ENCODE results near the gene ZC3H18. TPM values are rescaled to one million over a fixed set of nuclear protein-coding genes. Genes with fewer than 3 reads are reported as not detected.

ZC3H18 gene
- total RNA-seq, 1 experiment from 2014 or later = 11.8 TPM

GRCh38 chr16:88578446-88579313 is 8.5 kb downstream of the ZC3H18 start:
- TF ChIP-seq EZH2 (IDR thresholded peaks at IDR 0.05; ENCODE audit: low read length, unreplicated experiment) (no peak), CTCF (conservative IDR thresholded peaks at IDR 0.05; ENCODE audit: low read depth, low read length) (no peak), EZH2phosphoT487 (IDR thresholded peaks at IDR 0.05; ENCODE audit: borderline replicate concordance, low read length) (no peak)
- Histone ChIP-seq H3K9me3 (ENCODE audit: low read length) (no peaks in the 10 kb centered on the region), H3K27me3 (ENCODE audit: low read length) (no peaks in the 10 kb centered on the region), H3K9me2 (replicated peaks; ENCODE audit: low read length) (no peaks in the 10 kb centered on the region), H3K79me2 (ENCODE audit: low read length) (peaks cover 56% of the 10 kb centered on the region), H3K27ac (ENCODE audit: low read length) (no peak overlapping the region), H3K4me3 (ENCODE audit: low read length) (no peak overlapping the region), H3K4me2 (ENCODE audit: low read length) (no peak overlapping the region), H3K4me1 (ENCODE audit: insufficient read depth, low read length) (no peaks in the 10 kb centered on the region), H2AFZ (ENCODE audit: low read length) (no peak overlapping the region), H3F3A (ENCODE audit: low read length, unreplicated experiment) (no peaks in the 10 kb centered on the region), H4K20me1 (ENCODE audit: low read length) (no peaks in the 10 kb centered on the region), H3K9ac (ENCODE audit: low read length) (no peak overlapping the region), H3K36me3 (ENCODE audit: low read depth, low read length) (0 out of 2 replicates have a peak, but pooled peaks cover 5% of the 10 kb centered on the region)
- CTCF ChIA-PET = no interaction called here
- intact Hi-C loops (cut with micrococcal nuclease) = no loop called here
- no TSS peak for BruUV-seq (replicated peaks)
- ATAC-seq (no peak), DNase-seq (no peak)
- POLR2A ChIA-PET (ENCODE audit: unreplicated experiment) = no interaction called here

- Histone ChIP-seq H3K4me3 (ENCODE audit: low read length) (no peak overlapping the region), H2AFZ (ENCODE audit: low read length) (no peak overlapping the region), H3K9ac (ENCODE audit: low read length) (no peak overlapping the region), H3K79me2 (ENCODE audit: low read length) (peaks cover 62% of the 10 kb centered on the region), H4K20me1 (ENCODE audit: low read length) (0 out of 2 replicates have a peak, but pooled peaks cover 3% of the 10 kb centered on the region), H3K27me3 (ENCODE audit: low read length) (no peaks in the 10 kb centered on the region), H3F3A (ENCODE audit: low read length, unreplicated experiment) (no peaks in the 10 kb centered on the region), H3K9me3 (ENCODE audit: low read length) (no peaks in the 10 kb centered on the region), H3K9me2 (replicated peaks; ENCODE audit: low read length) (no peaks in the 10 kb centered on the region), H3K4me1 (ENCODE audit: insufficient read depth, low read length) (no peaks in the 10 kb centered on the region), H3K36me3 (ENCODE audit: low read depth, low read length) (0 out of 2 replicates have a peak, but pooled peaks cover 5% of the 10 kb centered on the region), H3K4me2 (ENCODE audit: low read length) (no peak overlapping the region), H3K27ac (ENCODE audit: low read length) (no peak overlapping the region)
- TF ChIP-seq CTCF (conservative IDR thresholded peaks at IDR 0.05; ENCODE audit: low read depth, low read length) = no peak
- TF ChIP-seq EZH2phosphoT487 (IDR thresholded peaks at IDR 0.05; ENCODE audit: borderline replicate concordance, low read length) = no peak
- no peak for TF ChIP-seq EZH2 (IDR thresholded peaks at IDR 0.05; ENCODE audit: low read length, unreplicated experiment)
- intact Hi-C loops (cut with micrococcal nuclease) = no loop called here
- no TSS peak for BruUV-seq (replicated peaks)
- ATAC-seq (no peak), DNase-seq (no peak)
- ChIA-PET CTCF (no interaction called here), POLR2A (ENCODE audit: unreplicated experiment) (no interaction called here)
Observed at GRCh38 chr16:88580371-88580770, 10.2 kb downstream of the ZC3H18 start.

GRCh38 chr16:88581033-88581432 is 10.8 kb downstream of the ZC3H18 start:
- no peaks in the 10 kb centered on the region for H3F3A ChIP-seq (ENCODE audit: low read length, unreplicated experiment)
- H3K27ac ChIP-seq (ENCODE audit: low read length) = no peak overlapping the region
- no peak overlapping the region for H3K4me3 ChIP-seq (ENCODE audit: low read length)
- H3K27me3 ChIP-seq (ENCODE audit: low read length) = no peaks in the 10 kb centered on the region
- no peak for DNase-seq
- ATAC-seq = no peak
- no peaks in the 10 kb centered on the region for H3K9me2 ChIP-seq (replicated peaks; ENCODE audit: low read length)
- H3K9me3 ChIP-seq (ENCODE audit: low read length) = no peaks in the 10 kb centered on the region
- no peak for TF ChIP-seq EZH2 (IDR thresholded peaks at IDR 0.05; ENCODE audit: low read length, unreplicated experiment)
- TF ChIP-seq EZH2phosphoT487 (IDR thresholded peaks at IDR 0.05; ENCODE audit: borderline replicate concordance, low read length) = no peak
- CTCF ChIA-PET = no interaction called here
- H3K79me2 ChIP-seq (ENCODE audit: low read length) = peaks cover 67% of the 10 kb centered on the region
- H3K4me1 ChIP-seq (ENCODE audit: insufficient read depth, low read length) = no peaks in the 10 kb centered on the region
- H4K20me1 ChIP-seq (ENCODE audit: low read length) = 0 out of 2 replicates have a peak, but pooled peaks cover 3% of the 10 kb centered on the region
- BruUV-seq (replicated peaks) = no TSS peak
- no peak overlapping the region for H2AFZ ChIP-seq (ENCODE audit: low read length)
- no peak overlapping the region for H3K9ac ChIP-seq (ENCODE audit: low read length)
- POLR2A ChIA-PET (ENCODE audit: unreplicated experiment) = no interaction called here
- intact Hi-C loops (cut with micrococcal nuclease) = no loop called here
- H3K36me3 ChIP-seq (ENCODE audit: low read depth, low read length) = 0 out of 2 replicates have a peak, but pooled peaks cover 5% of the 10 kb centered on the region
- no peak overlapping the region for H3K4me2 ChIP-seq (ENCODE audit: low read length)
